BLaER1 treated with 17β-estradiol and CSF1 and Interleukin-3, amounts not matched to agents 10 nM and 100 nM (cell line): ENCODE data around the gene ITGAE.
A peak's percentile ranks its signal among the peaks of the same experiment; 100 is the strongest.
"Not testable (repeated sequence)": the region's sequence is repeated elsewhere in the genome, so short reads cannot be mapped to it uniquely, and the experiment has no call there.

Experiments used
- H3K27ac ChIP-seq, 11 experiments: shearing (Covaris generic); formaldehyde crosslinking; 2 replicates each; pipeline ENCODE4 v1.8.1; 2022
- H3K27me3 ChIP-seq, 11 experiments: shearing (Covaris generic); formaldehyde crosslinking; 2 replicates each; pipeline ENCODE4 v1.8.1; 2022
- H3K36me3 ChIP-seq, 11 experiments: shearing (Covaris generic); formaldehyde crosslinking; 2 replicates each; pipeline ENCODE4 v1.8.1; 2022
- H3K4me1 ChIP-seq, 10 experiments: shearing (Covaris generic); formaldehyde crosslinking; 2 replicates each; pipeline ENCODE4 v1.8.1; 2022
- H3K4me2 ChIP-seq, 11 experiments: shearing (Covaris generic); formaldehyde crosslinking; 2 replicates each; pipeline ENCODE4 v1.8.1; 2022
- H3K4me3 ChIP-seq, 10 experiments: shearing (Covaris generic); formaldehyde crosslinking; 2 replicates each; pipeline ENCODE4 v1.8.1; 2022
- H3K9ac ChIP-seq, 11 experiments: shearing (Covaris generic); formaldehyde crosslinking; 2 replicates each; pipeline ENCODE4 v1.8.1; 2022
- H3K9me3 ChIP-seq, 11 experiments: shearing (Covaris generic); formaldehyde crosslinking; replicated peaks in 1 of 11; 2 replicates each; pipeline ENCODE4 v1.8.1; 2022
- H4K20me1 ChIP-seq, 11 experiments: shearing (Covaris generic); formaldehyde crosslinking; 2 replicates each; pipeline ENCODE4 v1.8.1; 2022
- Cebpa-rat ChIP-seq, 11 experiments: shearing (Covaris generic); IDR thresholded peaks; 2 replicates each; pipeline ENCODE4 v1.8.1; 2022

ITGAE gene

GRCh38 chr17:3795390-3796102 is 5.4 kb downstream of the ITGAE start:
- peaks cover 0 to 5% (median 0%) of the 10 kb centered on the region in 11 experiments; a peak in 1 of 22 replicates for H4K20me1 ChIP-seq
- H3K27me3 ChIP-seq, result no peaks in the 10 kb centered on the region
- peak overlapping the region in 4 of 11 experiments; percentile 8 to 44 (median 26); a peak in 3 of 22 replicates for H3K27ac ChIP-seq
- H3K4me1 ChIP-seq, result peaks cover 51 to 70% (median 63%) of the 10 kb centered on the region in 10 experiments
- peak overlapping the region in 3 of 11 experiments; percentile 6 to 35 (median 24); a peak in 5 of 22 replicates for H3K9ac ChIP-seq
- TF ChIP-seq Cebpa-rat (IDR thresholded peaks at IDR 0.05), result no peak
- H3K4me2 ChIP-seq, result peak overlapping the region in 6 of 11 experiments; percentile 3 to 72 (median 42); a peak in 5 of 22 replicates
- H3K36me3 ChIP-seq, result no peaks in the 10 kb centered on the region
- no peaks in the 10 kb centered on the region for H3K9me3 ChIP-seq
- no peak overlapping the region for H3K4me3 ChIP-seq

- H3K4me1 ChIP-seq, result peaks cover 50 to 70% (median 63%) of the 10 kb centered on the region in 10 experiments
- H3K9ac ChIP-seq, result peak overlapping the region in 3 of 11 experiments; percentile 6 to 35 (median 24); a peak in 5 of 22 replicates
- H3K4me2 ChIP-seq, result peak overlapping the region in 5 of 11 experiments; percentile 3 to 65 (median 12); a peak in 3 of 22 replicates
- TF ChIP-seq Cebpa-rat (IDR thresholded peaks at IDR 0.05), result no peak
- H4K20me1 ChIP-seq, result peaks cover 0 to 5% (median 0%) of the 10 kb centered on the region in 11 experiments; a peak in 1 of 22 replicates
- no peak overlapping the region for H3K4me3 ChIP-seq
- H3K9me3 ChIP-seq, result no peaks in the 10 kb centered on the region
- peak overlapping the region in 4 of 11 experiments; percentile 8 to 44 (median 26); a peak in 3 of 22 replicates for H3K27ac ChIP-seq
- H3K36me3 ChIP-seq, result no peaks in the 10 kb centered on the region
- no peaks in the 10 kb centered on the region for H3K27me3 ChIP-seq
Measured at GRCh38 chr17:3794557-3795389, 6.2 kb downstream of the ITGAE start.

- H3K4me3 ChIP-seq, H3K36me3 ChIP-seq, H3K9ac ChIP-seq, H3K4me2 ChIP-seq, H3K9me3 ChIP-seq, H4K20me1 ChIP-seq, H3K27me3 ChIP-seq: not testable (repeated sequence)
- H3K27ac ChIP-seq, result peak overlapping the region in 1 of 11 experiments; percentile 44; a peak in 1 of 22 replicates
- peaks cover 44 to 69% (median 62%) of the 10 kb centered on the region in 10 experiments for H3K4me1 ChIP-seq
Measured at GRCh38 chr17:3794152-3794551, 6.8 kb downstream of the ITGAE start.

- not testable (repeated sequence) for H4K20me1 ChIP-seq, H3K36me3 ChIP-seq, H3K27ac ChIP-seq, H3K4me2 ChIP-seq, H3K27me3 ChIP-seq, H3K9me3 ChIP-seq, H3K9ac ChIP-seq, H3K4me3 ChIP-seq
- peaks cover 38 to 67% (median 60%) of the 10 kb centered on the region in 10 experiments for H3K4me1 ChIP-seq
Measured at GRCh38 chr17:3793258-3793657, 7.7 kb downstream of the ITGAE start.

- H3K36me3 ChIP-seq, result no peaks in the 10 kb centered on the region
- H3K27ac ChIP-seq, result no peak overlapping the region
- peaks cover 37 to 67% (median 58%) of the 10 kb centered on the region in 10 experiments for H3K4me1 ChIP-seq
- H3K9me3 ChIP-seq, result no peaks in the 10 kb centered on the region
- peak overlapping the region in 1 of 11 experiments; percentile 62; a peak in 1 of 22 replicates for H3K4me2 ChIP-seq
- H3K9ac ChIP-seq, result no peak overlapping the region
- no peak for TF ChIP-seq Cebpa-rat (IDR thresholded peaks at IDR 0.05)
- no peaks in the 10 kb centered on the region for H4K20me1 ChIP-seq
- no peak overlapping the region for H3K4me3 ChIP-seq
- no peaks in the 10 kb centered on the region for H3K27me3 ChIP-seq
Measured at GRCh38 chr17:3792481-3792880, 8.5 kb downstream of the ITGAE start.

GRCh38 chr17:3788200-3788599 is 12.8 kb downstream of the ITGAE start:
- H3K36me3 ChIP-seq, result no peaks in the 10 kb centered on the region
- peak overlapping the region; percentile 27 to 73 (median 62); a peak in 17 of 22 replicates for H3K4me2 ChIP-seq
- no peaks in the 10 kb centered on the region for H3K9me3 ChIP-seq
- H3K27me3 ChIP-seq, result no peaks in the 10 kb centered on the region
- peak overlapping the region in 2 of 11 experiments; percentile 30 to 45; a peak in 2 of 22 replicates for H3K27ac ChIP-seq
- H3K4me1 ChIP-seq, result peaks cover 29 to 44% (median 37%) of the 10 kb centered on the region in 10 experiments
- no peaks in the 10 kb centered on the region for H4K20me1 ChIP-seq
- H3K9ac ChIP-seq, result peak overlapping the region in 3 of 11 experiments; percentile 35 to 54 (median 46); a peak in 3 of 22 replicates
- TF ChIP-seq Cebpa-rat (IDR thresholded peaks at IDR 0.05), result no peak
- H3K4me3 ChIP-seq, result no peak overlapping the region

GRCh38 chr17:3785323-3785722 is 15.7 kb downstream of the ITGAE start:
- not testable (repeated sequence) for H3K27me3 ChIP-seq, H3K9me3 ChIP-seq, H3K4me3 ChIP-seq, H4K20me1 ChIP-seq, H3K9ac ChIP-seq, H3K36me3 ChIP-seq, H3K27ac ChIP-seq, H3K4me2 ChIP-seq
- peaks cover 9 to 27% (median 23%) of the 10 kb centered on the region in 10 experiments for H3K4me1 ChIP-seq

- no peaks in the 10 kb centered on the region for H3K27me3 ChIP-seq
- H3K9ac ChIP-seq, result no peak overlapping the region
- H3K9me3 ChIP-seq, result no peaks in the 10 kb centered on the region
- TF ChIP-seq Cebpa-rat (IDR thresholded peaks at IDR 0.05), result no peak
- H4K20me1 ChIP-seq, result no peaks in the 10 kb centered on the region
- H3K36me3 ChIP-seq, result no peaks in the 10 kb centered on the region
- no peak overlapping the region for H3K27ac ChIP-seq
- H3K4me1 ChIP-seq, result peaks cover 0 to 4% (median 2%) of the 10 kb centered on the region in 10 experiments; a peak in 11 of 20 replicates
- no peak overlapping the region for H3K4me3 ChIP-seq
- no peak overlapping the region for H3K4me2 ChIP-seq
Measured at GRCh38 chr17:3782751-3783150, 18.2 kb downstream of the ITGAE start.

GRCh38 chr17:3780986-3781385 is 20.0 kb downstream of the ITGAE start:
- H3K9me3 ChIP-seq, result no peaks in the 10 kb centered on the region
- H3K4me2 ChIP-seq, result no peak overlapping the region
- no peak for TF ChIP-seq Cebpa-rat (IDR thresholded peaks at IDR 0.05)
- no peak overlapping the region for H3K9ac ChIP-seq
- no peaks in the 10 kb centered on the region for H3K36me3 ChIP-seq
- no peak overlapping the region for H3K4me3 ChIP-seq
- no peaks in the 10 kb centered on the region for H3K27me3 ChIP-seq
- H4K20me1 ChIP-seq, result no peaks in the 10 kb centered on the region
- no peaks in the 10 kb centered on the region for H3K4me1 ChIP-seq
- no peak overlapping the region for H3K27ac ChIP-seq
